ENCODE data around the gene UIMC1.
"Not testable (repeated sequence)": the region's sequence is repeated elsewhere in the genome, so short reads cannot be mapped to it uniquely, and the experiment has no call there.

Gene UIMC1

GRCh38 chr5:176881021-176881749, 125.4 kb downstream of the UIMC1 start:
- DNase-seq, result no peak

- DNase-seq, result no peak
Measured at GRCh38 chr5:176880366-176881020, 126.1 kb downstream of the UIMC1 start.

- no peak for DNase-seq
Measured at GRCh38 chr5:176879663-176880361, 126.8 kb downstream of the UIMC1 start.

- DNase-seq, result no peak
Measured at GRCh38 chr5:176878906-176879662, 127.5 kb downstream of the UIMC1 start.

DNA sequence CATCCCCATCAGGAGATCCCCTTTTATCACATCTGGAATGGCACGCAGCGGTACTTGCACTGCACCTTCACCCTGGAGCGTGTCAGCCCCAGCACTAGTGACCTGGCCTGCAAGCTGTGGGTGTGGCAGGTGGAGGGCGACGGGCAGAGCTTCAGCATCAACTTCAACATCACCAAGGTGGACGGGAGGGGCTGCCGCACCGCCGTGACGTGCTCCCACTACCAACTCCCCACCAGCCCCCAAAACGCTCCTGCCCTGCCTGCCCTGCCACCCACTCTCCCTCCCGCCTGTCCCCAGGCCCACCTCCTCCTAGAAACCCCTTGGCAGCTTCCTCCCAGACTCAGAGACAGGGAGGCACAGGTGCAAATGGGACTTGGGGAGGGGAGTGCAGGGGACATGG, 128.1 kb downstream of the UIMC1 start:
- DNase-seq, result no peak

DNA sequence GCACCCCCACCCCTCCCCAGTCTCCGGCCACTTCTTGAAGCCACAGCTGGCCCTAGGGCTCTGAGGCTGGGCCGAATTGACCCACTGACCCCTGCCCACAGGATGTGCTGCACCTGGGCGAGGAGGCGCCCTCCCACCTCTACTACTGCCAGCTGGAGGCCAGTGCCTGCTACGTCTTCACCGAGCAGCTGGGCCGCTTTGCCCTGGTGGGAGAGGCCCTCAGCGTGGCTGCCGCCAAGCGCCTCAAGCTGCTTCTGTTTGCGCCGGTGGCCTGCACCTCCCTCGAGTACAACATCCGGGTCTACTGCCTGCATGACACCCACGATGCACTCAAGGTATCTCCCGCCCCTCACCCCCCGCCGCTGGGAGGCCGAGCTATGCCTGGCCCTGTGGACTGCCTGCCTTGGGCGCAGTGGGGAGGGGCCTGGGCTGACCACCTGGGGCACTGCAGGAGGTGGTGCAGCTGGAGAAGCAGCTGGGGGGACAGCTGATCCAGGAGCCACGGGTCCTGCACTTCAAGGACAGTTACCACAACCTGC, 128.7 kb downstream of the UIMC1 start:
- no peak for DNase-seq

GRCh38 chr5:176876506-176877431, 129.8 kb downstream of the UIMC1 start:
- DNase-seq, result no peak

GRCh38 chr5:176875783-176876505, 130.6 kb downstream of the UIMC1 start:
- no peak for DNase-seq

- no peak for DNase-seq
Measured at GRCh38 chr5:176875014-176875550, 131.5 kb downstream of the UIMC1 start.

- no peak for DNase-seq
Measured at GRCh38 chr5:176874198-176874780, 132.3 kb downstream of the UIMC1 start.

DNA sequence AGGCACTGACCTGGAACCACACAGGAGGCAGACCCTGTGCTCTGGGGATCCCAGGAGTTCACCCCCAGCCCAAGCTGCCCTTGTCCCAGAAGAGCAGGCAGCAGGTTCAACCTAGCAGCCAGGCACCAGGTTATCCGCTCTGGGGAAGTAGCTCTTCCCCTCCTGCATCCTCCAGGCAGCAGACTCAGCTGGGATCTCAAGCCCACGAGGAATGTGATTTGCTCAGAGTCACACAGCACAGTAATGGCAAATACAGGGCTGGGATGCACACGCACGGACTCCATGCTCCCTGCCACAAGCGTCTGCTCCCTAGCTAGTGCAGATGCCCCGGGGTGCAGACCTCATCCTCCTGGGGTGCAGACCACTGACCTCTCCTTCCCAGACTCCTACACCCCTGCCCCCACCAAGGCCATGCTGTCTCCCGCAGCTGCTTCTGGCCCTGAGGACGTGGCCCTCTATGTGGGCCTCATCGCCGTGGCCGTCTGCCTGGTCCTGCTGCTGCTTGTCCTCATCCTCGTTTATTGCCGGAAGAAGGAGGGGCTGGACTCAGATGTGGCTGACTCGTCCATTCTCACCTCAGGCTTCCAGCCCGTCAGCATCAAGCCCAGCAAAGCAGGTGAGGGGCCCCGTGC, 132.9 kb downstream of the UIMC1 start:
- no peak for DNase-seq

DNA sequence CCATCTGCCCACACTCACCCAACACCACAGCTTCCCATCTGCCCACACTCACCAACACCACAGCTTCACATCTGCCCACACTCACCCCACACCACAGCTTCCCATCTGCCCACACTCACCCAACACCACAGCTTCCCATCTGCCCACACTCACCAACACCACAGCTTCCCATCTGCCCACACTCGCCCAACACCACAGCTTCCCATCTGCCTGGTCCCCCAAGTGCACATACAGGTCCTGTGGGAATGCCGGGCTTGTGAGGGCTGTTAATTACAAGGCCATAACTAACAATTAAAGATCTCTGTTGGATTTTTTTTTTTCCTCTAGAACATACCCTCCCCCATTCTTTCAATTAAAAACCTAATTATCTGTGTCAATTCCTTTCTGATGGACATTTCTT, 133.6 kb downstream of the UIMC1 start:
- not testable (repeated sequence) for DNase-seq

- not testable (repeated sequence) for DNase-seq
Measured at GRCh38 chr5:176872586-176872985, 134.0 kb downstream of the UIMC1 start.

GRCh38 chr5:176870644-176871043, 135.9 kb downstream of the UIMC1 start:
- DNase-seq, result not testable (repeated sequence)

DNA sequence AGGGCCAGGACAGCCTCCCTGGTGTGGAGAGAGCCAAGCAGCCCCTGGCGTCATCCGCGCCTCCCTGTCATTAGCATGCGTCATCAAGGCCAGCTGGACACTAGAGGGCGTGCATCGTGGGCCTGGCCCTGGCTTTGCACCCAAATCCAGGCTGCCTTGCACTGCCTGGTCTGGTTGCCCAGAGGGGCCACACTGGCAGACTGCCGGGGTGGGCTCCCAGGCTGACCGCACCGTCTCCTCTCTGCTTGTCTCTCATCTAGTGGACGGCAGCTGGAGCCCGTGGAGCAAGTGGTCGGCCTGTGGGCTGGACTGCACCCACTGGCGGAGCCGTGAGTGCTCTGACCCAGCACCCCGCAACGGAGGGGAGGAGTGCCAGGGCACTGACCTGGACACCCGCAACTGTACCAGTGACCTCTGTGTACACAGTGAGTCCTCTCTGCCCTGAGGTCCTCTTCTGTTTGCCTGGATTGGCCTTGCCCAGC, 136.4 kb downstream of the UIMC1 start:
- no peak for DNase-seq

- no peak for DNase-seq
Measured at GRCh38 chr5:176869501-176870109, 137.0 kb downstream of the UIMC1 start.

- no peak for DNase-seq
Measured at GRCh38 chr5:176868731-176869130, 137.8 kb downstream of the UIMC1 start.

DNA sequence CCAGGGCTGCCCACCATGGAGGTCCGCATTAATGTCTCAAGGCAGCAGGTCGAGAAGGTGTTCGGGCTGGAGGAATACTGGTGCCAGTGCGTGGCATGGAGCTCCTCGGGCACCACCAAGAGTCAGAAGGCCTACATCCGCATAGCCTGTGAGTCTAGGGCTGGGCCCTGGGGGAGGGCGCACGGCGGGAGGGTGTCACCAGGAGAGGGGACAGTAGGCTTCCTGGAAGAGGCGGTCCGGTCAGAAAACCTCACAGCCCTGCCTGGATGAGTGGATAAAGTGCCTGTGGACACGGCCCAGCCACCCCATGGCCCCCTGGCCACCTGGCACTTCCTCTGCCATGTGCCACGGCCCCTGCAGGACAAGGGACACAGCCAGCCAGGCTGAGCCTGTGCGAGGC, 138.5 kb downstream of the UIMC1 start:
- DNase-seq, result no peak

- DNase-seq, result no peak
Measured at GRCh38 chr5:176866707-176867310, 139.8 kb downstream of the UIMC1 start.
